Aorta (tissue), 5 donors: Measurements from ENCODE around the gene ALDH3A1. TPM values are rescaled to one million over a fixed set of nuclear protein-coding genes. Genes with fewer than 3 reads are reported as not detected.
A peak's percentile ranks its signal among the peaks of the same experiment; 100 is the strongest.

ENCODE experiments used
- ATAC-seq: fragments of 200-7000 bp; cut with Tn5 transposase; one replicate; pipeline ENCODE4 v1.9.1; 2022; ENCODE audit warnings: moderate library complexity; ENCODE audit not compliant: low FRiP score
- DNase-seq, 2 donors: peaks; one replicate each; pipeline ENCODE4 v3.0.0-alpha.2; 2020
- H3K27ac ChIP-seq, 2 donors: one replicate each; pipeline ENCODE4 v1.5.1; 2013; ENCODE audit warnings: low read length in 2 of 2, mild to moderate bottlenecking in 2 of 2, moderate library complexity in 2 of 2, control low read depth in 1 of 2, inconsistent platforms in 1 of 2, low read depth in 1 of 2
- H3K27me3 ChIP-seq, 2 donors: one replicate each; pipeline ENCODE4 v1.6.1; 2013; ENCODE audit warnings: control low read depth in 1 of 2, low read length in 1 of 2, mild to moderate bottlenecking in 1 of 2, moderate library complexity in 1 of 2; ENCODE audit not compliant: insufficient read depth in 2 of 2, control insufficient read depth in 1 of 2
- H3K36me3 ChIP-seq, 2 donors: one replicate each; pipeline ENCODE4 v1.6.1; 2013; ENCODE audit warnings: control low read depth in 1 of 2, low read length in 1 of 2, mild to moderate bottlenecking in 1 of 2; ENCODE audit not compliant: insufficient read depth in 2 of 2, control insufficient read depth in 1 of 2
- H3K4me1 ChIP-seq, 2 donors: one replicate each; pipeline ENCODE4 v1.6.1; 2013; ENCODE audit warnings: low read length in 2 of 2, control low read depth in 1 of 2, mild to moderate bottlenecking in 1 of 2, moderate library complexity in 1 of 2; ENCODE audit not compliant: insufficient read depth in 2 of 2, control insufficient read depth in 1 of 2
- H3K4me3 ChIP-seq, 2 donors: one replicate each; pipeline ENCODE4 v1.5.1; 2013; ENCODE audit warnings: low read length in 2 of 2, control low read depth in 1 of 2, mild to moderate bottlenecking in 1 of 2
- H3K9me3 ChIP-seq: one replicate; pipeline ENCODE4 v1.6.1; 2013; ENCODE audit warnings: mild to moderate bottlenecking, low read length; ENCODE audit not compliant: control insufficient read depth
- WGBS, 2 donors: extraction: QIAGEN DNeasy Blood & Tissue Kit; methylation state at CpG; one replicate each; pipeline ENCODE4 v1.1.7; 2013; 5-methylcytosine and 5-hydroxymethylcytosine counted together
- intact Hi-C, 2 donors: fragments of 100-400 bp; cut with DNase I; formaldehyde crosslinking; loops; one replicate each; pipeline versions ENCODE4 v1.14.2 to v1.15.0; 2022
- polyA plus RNA-seq, 2 donors: library from polyadenylated mRNA; stranded (reverse); fragments of 200-250 nt; gene quantifications; one replicate each; pipeline ENCODE4 v1.2.3, GENCODE V29; 2013
- total RNA-seq, 2 donors: library from RNA; stranded (reverse); fragmentation: NEBNext Ultra II Directional; extraction: Animal tissue kit (Norgen Biotek cat#: 25700); gene quantifications; one replicate each; pipeline ENCODE4 v1.2.1, GENCODE V29; 2021
- donor health status: healthy with polysubstance abuse.
- donor health status: Bipolar disorder and iron deficiency.
- donor health status: DM: no; HTN: no; CAD: no.
- donor health status: DM: no; HTN: no; CAD: no.
- donor health status: DM: yes; HTN: yes; CAD: no.

The ALDH3A1 gene
- total and polyA plus RNA-seq, 4 donors: 0.27 to 2.4 (median 1.0) TPM

DNA sequence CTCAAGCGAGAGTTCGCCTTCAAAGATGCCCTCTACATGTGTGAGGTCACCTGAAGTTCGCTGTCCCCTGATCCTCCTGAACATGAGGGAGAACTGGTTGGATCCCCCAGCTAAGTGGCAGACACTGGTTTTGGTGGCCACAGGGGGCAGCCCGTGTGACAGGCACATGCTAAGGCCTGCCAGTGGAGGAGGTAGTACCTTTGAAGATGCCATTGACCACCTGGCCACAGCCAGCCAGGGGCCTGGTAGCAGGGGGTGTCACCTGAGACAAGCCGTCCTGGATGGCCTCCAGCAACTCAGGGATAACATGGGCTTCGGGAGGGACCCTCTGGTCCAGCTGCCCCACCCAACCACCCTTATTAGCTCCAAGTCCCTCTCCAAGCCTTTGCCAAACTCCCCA lies 7.3 kb upstream of the ALDH3A1 start:
- Histone ChIP-seq H3K4me1 (peaks cover 0 to 2% of the 10 kb centered on the region in 2 donors), H3K9me3 (no peaks in the 10 kb centered on the region), H3K36me3 (no peaks in the 10 kb centered on the region), H3K27ac (no peak overlapping the region), H3K27me3 (no peaks in the 10 kb centered on the region), H3K4me3 (no peak overlapping the region)
- DNase-seq (peak; percentile 26 to 43), ATAC-seq (no peak)
- WGBS, 2 donors: 86 to 97% methylated on average over 6 of the region's 6 CpGs
- intact Hi-C loops: no loop called here

- Histone ChIP-seq H3K27ac (peak overlapping the region; percentile 10 to 94), H3K27me3 (no peaks in the 10 kb centered on the region), H3K4me3 (no peak overlapping the region), H3K36me3 (no peaks in the 10 kb centered on the region), H3K9me3 (no peaks in the 10 kb centered on the region), H3K4me1 (peaks cover 0 to 2% of the 10 kb centered on the region in 2 donors)
- DNase-seq: peak; percentile 55 to 78
- ATAC-seq: peak; percentile 61
- 42% methylated on average over 12 of the region's 12 CpGs for WGBS, 2 donors
- intact Hi-C loops: loop anchor here in 1 of 2 donors (5.0 kb wide), 1 partner anchor 107 kb away; the partner anchor contains the start of gene ALDH3A2
Measured at GRCh38 chr17:19753661-19754463, 5.8 kb upstream of the ALDH3A1 start.

GRCh38 chr17:19753051-19753509 lies 5.0 kb upstream of the ALDH3A1 start:
- intact Hi-C loops: loop anchor here in 1 of 2 donors (5.0 kb wide), 1 partner anchor 106 kb away; the partner anchor contains the start of gene ALDH3A2
- no peaks in the 10 kb centered on the region for H3K9me3 ChIP-seq
- H3K4me3 ChIP-seq: no peak overlapping the region
- peak; percentile 94 for ATAC-seq
- no peaks in the 10 kb centered on the region for H3K36me3 ChIP-seq
- no peaks in the 10 kb centered on the region for H3K27me3 ChIP-seq
- peak; percentile 94 to 95 for DNase-seq
- H3K27ac ChIP-seq: peak overlapping the region; percentile 71 to 98
- 4 to 5% methylated on average over 12 of the region's 12 CpGs for WGBS, 2 donors
- H3K4me1 ChIP-seq: peaks cover 0 to 2% of the 10 kb centered on the region in 2 donors

- peak in 1 of 2 donors; percentile 44 for DNase-seq
- Histone ChIP-seq H3K27me3 (no peaks in the 10 kb centered on the region), H3K4me1 (peaks cover 0 to 2% of the 10 kb centered on the region in 2 donors), H3K4me3 (no peak overlapping the region), H3K36me3 (no peaks in the 10 kb centered on the region), H3K9me3 (no peaks in the 10 kb centered on the region), H3K27ac (peak overlapping the region; percentile 71 to 98)
- intact Hi-C loops: loop anchor here in 1 of 2 donors (5.0 kb wide), 1 partner anchor 105 kb away; the partner anchor contains the start of gene ALDH3A2
- WGBS, 2 donors: 88 to 89% methylated on average over 15 of the region's 15 CpGs
- no peak for ATAC-seq
Measured at GRCh38 chr17:19752216-19753050, 4.3 kb upstream of the ALDH3A1 start.

GRCh38 chr17:19750835-19751234 lies 2.7 kb upstream of the ALDH3A1 start:
- intact Hi-C loops: loop anchor here in 1 of 2 donors (5.0 kb wide), 1 partner anchor 104 kb away; the partner anchor contains the start of gene ALDH3A2
- WGBS, 2 donors: 94 to 97% methylated on average over 3 of the region's 3 CpGs

GRCh38 chr17:19750020-19750572 lies 2.0 kb upstream of the ALDH3A1 start:
- DNase-seq (peak; percentile 22 to 70), ATAC-seq (no peak)
- H3K4me1 ChIP-seq: peaks cover 0 to 2% of the 10 kb centered on the region in 2 donors
- no peak overlapping the region for H3K4me3 ChIP-seq
- H3K27ac ChIP-seq: no peak overlapping the region
- H3K27me3 ChIP-seq: no peaks in the 10 kb centered on the region
- WGBS, 2 donors: 94 to 95% methylated on average over 9 of the region's 9 CpGs
- no peaks in the 10 kb centered on the region for H3K9me3 ChIP-seq
- no peaks in the 10 kb centered on the region for H3K36me3 ChIP-seq
- intact Hi-C loops: loop anchor here in 1 of 2 donors (5.0 kb wide), 1 partner anchor 103 kb away; the partner anchor contains the start of gene ALDH3A2

More at GRCh38 chr17:19750835-19751234, 2.7 kb upstream of the ALDH3A1 start:
- Histone ChIP-seq H3K4me1 (peaks cover 0 to 2% of the 10 kb centered on the region in 2 donors), H3K27me3 (no peaks in the 10 kb centered on the region), H3K9me3 (no peaks in the 10 kb centered on the region), H3K36me3 (no peaks in the 10 kb centered on the region), H3K27ac (no peak overlapping the region), H3K4me3 (no peak overlapping the region)
- ATAC-seq (no peak), DNase-seq (peak; percentile 20 to 27)

DNA sequence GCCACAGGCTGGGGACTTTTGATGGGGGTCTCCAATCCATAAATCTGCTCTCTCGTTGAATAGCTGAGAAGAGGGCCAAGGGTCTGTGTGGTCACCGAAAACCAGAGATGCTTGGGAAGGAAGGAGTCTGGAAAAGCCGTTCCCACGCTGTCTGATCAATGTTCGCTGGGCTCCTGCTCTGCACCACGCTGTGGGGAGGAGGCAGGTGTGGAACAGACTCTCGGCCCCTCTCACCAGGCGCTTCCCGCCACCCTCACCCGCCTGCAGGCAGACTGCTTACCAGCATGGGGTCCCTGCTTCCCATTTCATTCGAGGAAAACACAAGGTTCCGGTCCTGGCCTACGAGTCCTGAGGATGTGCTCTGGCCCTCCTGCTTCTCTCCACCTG lies 702 bp upstream of the ALDH3A1 start:
- no peaks in the 10 kb centered on the region for H3K36me3 ChIP-seq
- no peaks in the 10 kb centered on the region for H3K27me3 ChIP-seq
- no peak overlapping the region for H3K4me3 ChIP-seq
- 91 to 92% methylated on average over 13 of the region's 13 CpGs for WGBS, 2 donors
- H3K4me1 ChIP-seq: peaks cover 0 to 2% of the 10 kb centered on the region in 2 donors
- H3K9me3 ChIP-seq: no peaks in the 10 kb centered on the region
- H3K27ac ChIP-seq: no peak overlapping the region
- ATAC-seq (no peak), DNase-seq (no peak)
- intact Hi-C loops: no loop called here

GRCh38 chr17:19747159-19747719 lies 859 bp downstream of the ALDH3A1 start:
- ATAC-seq (no peak), DNase-seq (no peak)
- H3K27me3 ChIP-seq: no peaks in the 10 kb centered on the region
- no peaks in the 10 kb centered on the region for H3K4me1 ChIP-seq
- WGBS, 2 donors: 94 to 96% methylated on average over 13 of the region's 13 CpGs
- intact Hi-C loops: no loop called here
- H3K27ac ChIP-seq: no peak overlapping the region
- no peaks in the 10 kb centered on the region for H3K9me3 ChIP-seq
- H3K4me3 ChIP-seq: no peak overlapping the region
- no peaks in the 10 kb centered on the region for H3K36me3 ChIP-seq
